Tibial nerve (tissue), 3 donors: ENCODE results near the gene OSGEP.

Source experiments
- CTCF ChIP-seq, 5 experiments: fragments of 200-600 bp in 3 of 5; fragments of 450-650 bp in 2 of 5; sonication (generic) in 3 of 5; IDR thresholded peaks; one replicate each; pipeline ENCODE4 v1.5.1; 2016 to 2019; ENCODE audit warnings: antibody characterized with exemption in 5 of 5, mild to moderate bottlenecking in 3 of 5, moderate library complexity in 2 of 5
- POLR2A ChIP-seq, 2 donors: fragments of 450-650 bp; IDR thresholded peaks; one replicate each; pipeline ENCODE4 v1.6.1; 2017; ENCODE audit warnings: antibody characterized with exemption in 2 of 2, mild to moderate bottlenecking in 2 of 2, moderate library complexity in 2 of 2

GRCh38 chr14:20409226-20409625, 45.4 kb downstream of the OSGEP start:
- TF ChIP-seq CTCF (IDR thresholded peaks at IDR 0.05) (no peak), POLR2A (IDR thresholded peaks at IDR 0.05) (no peak)
